Activated T-helper 2 cell treated with anti-CD3 and anti-CD28 coated beads, Interferon-gamma antibody, Interleukin-2, Interleukin-4, amounts not matched to agents 10 μg/mL and 5 μg/mL and 100 μg/mL, durations not matched to agents 14 hours and 24 hours and 36 hours (primary cell): ENCODE results near the gene TSC1. TPM values are rescaled to one million over a fixed set of nuclear protein-coding genes. Genes with fewer than 3 reads are reported as not detected.

Experiments
- DNase-seq: peaks from one replicate; pipeline ENCODE4 v3.0.0; 2021; ENCODE audit warnings: low spot score
- H3K27ac Mint-ChIP-seq: one replicate; pipeline ENCODE4 v1.8.0; 2021; ENCODE audit warnings: mixed read lengths
- H3K27me3 Mint-ChIP-seq: one replicate; pipeline ENCODE4 v1.8.0; 2021; ENCODE audit warnings: low read depth, mixed read lengths
- H3K36me3 Mint-ChIP-seq: one replicate; pipeline ENCODE4 v1.8.0; 2021; ENCODE audit warnings: low read depth, mixed read lengths
- H3K4me1 Mint-ChIP-seq: one replicate; pipeline ENCODE4 v1.8.0; 2021; ENCODE audit warnings: low read depth, mixed read lengths
- H3K4me3 Mint-ChIP-seq: one replicate; pipeline ENCODE4 v1.8.0; 2021; ENCODE audit warnings: low read depth, mild to moderate bottlenecking, moderate library complexity, mixed read lengths
- H3K9me3 Mint-ChIP-seq: one replicate; pipeline ENCODE4 v1.8.0; 2021; ENCODE audit warnings: mixed read lengths
- intact Hi-C: fragments of 100-400 bp; cut with micrococcal nuclease; formaldehyde crosslinking; loops from one replicate; pipeline ENCODE4 v1.15.1; 2023
- total RNA-seq: library from RNA; stranded (reverse); gene quantifications from 2 replicates; pipeline ENCODE4 v1.2.3, GENCODE V29; 2022

TSC1 gene
- total RNA-seq, 1 donor from 2014 or later = 29.1 TPM

DNA sequence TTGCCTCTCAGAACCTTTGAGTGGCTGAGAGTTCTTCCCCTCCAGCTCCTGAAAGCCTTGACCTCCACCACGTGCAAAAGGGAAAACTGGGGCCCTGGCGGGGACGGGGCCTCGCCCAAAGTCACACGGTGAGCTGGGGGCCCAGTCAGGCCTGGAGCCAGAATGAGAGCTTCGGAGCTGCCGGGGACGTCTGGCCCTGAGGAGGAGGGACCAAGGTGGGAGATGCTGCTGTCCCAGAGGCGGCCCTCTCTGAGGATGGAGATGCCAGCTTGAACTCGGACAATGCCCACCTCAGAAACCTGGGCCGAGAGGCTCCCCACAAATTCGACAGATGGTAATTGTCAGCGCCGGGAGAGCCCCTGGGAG is 67.0 kb downstream of the TSC1 start:
- intact Hi-C loops = loop anchor here (5.0 kb wide), 1 partner anchor 800 kb away; the partner anchor contains the start of gene MED27
- H3K4me1 Mint-ChIP-seq = peaks cover 19% of the 10 kb centered on the region
- H3K4me3 Mint-ChIP-seq = peak overlapping the region; percentile 76
- no peak overlapping the region for H3K27ac Mint-ChIP-seq
- H3K9me3 Mint-ChIP-seq = no peaks in the 10 kb centered on the region
- H3K27me3 Mint-ChIP-seq = peaks cover 4% of the 10 kb centered on the region
- DNase-seq = no peak
- no peaks in the 10 kb centered on the region for H3K36me3 Mint-ChIP-seq

- peaks cover 19% of the 10 kb centered on the region for H3K4me1 Mint-ChIP-seq
- intact Hi-C loops = loop anchor here (5.0 kb wide), 1 partner anchor 800 kb away; the partner anchor contains the start of gene MED27
- no peaks in the 10 kb centered on the region for H3K36me3 Mint-ChIP-seq
These were observed 67.6 kb downstream of the TSC1 start for GRCh38 chr9:132876849-132877248.

DNA sequence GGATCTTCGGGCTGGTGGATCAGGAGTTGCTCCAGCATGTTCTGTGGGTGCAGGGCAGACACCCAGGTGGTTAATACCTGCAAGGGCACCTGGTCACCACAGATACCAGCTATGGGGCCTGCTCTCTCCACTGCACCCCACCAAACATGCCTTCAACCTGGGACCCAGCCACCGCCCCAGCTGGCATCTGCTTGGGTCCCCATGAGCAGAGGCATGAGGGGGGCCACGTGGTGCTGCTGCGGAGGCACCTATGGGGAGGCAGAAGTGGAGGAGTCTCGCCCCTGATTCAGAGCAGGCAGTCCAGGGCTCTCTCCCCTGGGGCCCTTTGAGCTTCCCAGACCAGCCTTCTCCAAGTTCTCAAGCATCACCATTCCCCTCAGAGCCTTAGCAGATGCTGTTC is 69.3 kb downstream of the TSC1 start:
- peaks cover 4% of the 10 kb centered on the region for H3K27me3 Mint-ChIP-seq
- H3K36me3 Mint-ChIP-seq = no peaks in the 10 kb centered on the region
- H3K4me3 Mint-ChIP-seq = no peak overlapping the region
- H3K9me3 Mint-ChIP-seq = no peaks in the 10 kb centered on the region
- no peak overlapping the region for H3K27ac Mint-ChIP-seq
- H3K4me1 Mint-ChIP-seq = peaks cover 17% of the 10 kb centered on the region
- no peak for DNase-seq
- intact Hi-C loops = loop anchor here (5.0 kb wide), 1 partner anchor 798 kb away; the partner anchor contains the start of gene MED27

More at GRCh38 chr9:132876849-132877248, 67.6 kb downstream of the TSC1 start:
- Mint-ChIP-seq H3K4me3 (peak overlapping the region; percentile 76), H3K27me3 (peaks cover 4% of the 10 kb centered on the region), H3K27ac (no peak overlapping the region), H3K9me3 (no peaks in the 10 kb centered on the region)
- DNase-seq = no peak

GRCh38 chr9:132873403-132873802 is 71.0 kb downstream of the TSC1 start:
- intact Hi-C loops = no loop called here
- Mint-ChIP-seq H3K36me3 (no peaks in the 10 kb centered on the region), H3K4me1 (peaks cover 3% of the 10 kb centered on the region), H3K4me3 (no peak overlapping the region), H3K27me3 (peaks cover 4% of the 10 kb centered on the region), H3K27ac (peak overlapping the region; percentile 68), H3K9me3 (no peaks in the 10 kb centered on the region)
- no peak for DNase-seq

GRCh38 chr9:132869266-132869665 is 75.2 kb downstream of the TSC1 start:
- Mint-ChIP-seq H3K27ac (no peak overlapping the region), H3K36me3 (no peaks in the 10 kb centered on the region), H3K9me3 (no peaks in the 10 kb centered on the region), H3K4me1 (peaks cover 7% of the 10 kb centered on the region), H3K27me3 (no peaks in the 10 kb centered on the region), H3K4me3 (no peak overlapping the region)
- DNase-seq = no peak
- intact Hi-C loops = no loop called here

GRCh38 chr9:132866898-132867297 is 77.5 kb downstream of the TSC1 start:
- DNase-seq = no peak
- H3K27me3 Mint-ChIP-seq = no peaks in the 10 kb centered on the region
- intact Hi-C loops = no loop called here
- H3K36me3 Mint-ChIP-seq = no peaks in the 10 kb centered on the region
- peaks cover 7% of the 10 kb centered on the region for H3K4me1 Mint-ChIP-seq
- no peaks in the 10 kb centered on the region for H3K9me3 Mint-ChIP-seq
- no peak overlapping the region for H3K4me3 Mint-ChIP-seq
- no peak overlapping the region for H3K27ac Mint-ChIP-seq

DNA sequence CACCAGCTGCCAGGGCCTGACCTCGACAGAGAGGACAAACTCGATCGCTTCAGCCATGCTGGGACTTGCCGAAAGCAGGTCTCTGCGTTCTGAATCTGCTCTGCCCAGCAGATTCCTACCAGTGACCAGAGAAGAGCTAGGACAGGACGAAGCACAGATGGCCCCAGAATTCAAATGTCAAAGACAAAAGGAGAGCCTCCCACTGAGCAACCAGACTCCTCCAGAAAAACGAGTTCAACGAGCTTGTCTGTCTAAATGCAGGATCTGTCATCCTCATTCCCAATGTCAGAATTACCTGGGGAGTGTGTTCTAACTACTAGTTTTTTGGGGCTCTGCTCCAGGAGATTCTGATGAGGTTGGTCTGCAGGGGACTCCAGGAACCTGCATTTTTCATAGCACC is 79.7 kb downstream of the TSC1 start:
- peaks cover 7% of the 10 kb centered on the region for H3K4me1 Mint-ChIP-seq
- no peak overlapping the region for H3K4me3 Mint-ChIP-seq
- no peaks in the 10 kb centered on the region for H3K36me3 Mint-ChIP-seq
- no peaks in the 10 kb centered on the region for H3K9me3 Mint-ChIP-seq
- no peak for DNase-seq
- intact Hi-C loops = no loop called here
- peaks cover 1% of the 10 kb centered on the region for H3K27me3 Mint-ChIP-seq
- H3K27ac Mint-ChIP-seq = peak overlapping the region; percentile 12

DNA sequence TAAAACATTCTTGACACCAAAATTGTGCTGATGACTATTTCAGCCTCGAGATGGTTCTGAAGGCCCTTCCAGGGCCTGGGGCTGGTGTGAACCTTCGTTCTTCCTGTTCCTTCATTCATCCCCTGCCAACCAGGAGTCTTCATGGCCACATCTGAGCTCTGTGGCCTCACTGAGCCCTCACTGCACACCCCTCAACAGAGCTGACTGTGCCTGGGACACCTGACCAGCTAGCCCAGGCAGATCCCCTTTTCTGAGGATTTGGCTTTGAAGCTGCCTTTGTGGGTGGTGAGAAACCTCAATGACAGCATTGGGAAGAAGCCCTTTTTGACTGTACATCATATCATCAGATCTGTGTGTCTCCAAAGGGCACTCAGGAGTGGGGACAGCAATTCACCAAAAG is 80.1 kb downstream of the TSC1 start:
- intact Hi-C loops = no loop called here
- H3K27ac Mint-ChIP-seq = peak overlapping the region; percentile 12
- peaks cover 7% of the 10 kb centered on the region for H3K4me1 Mint-ChIP-seq
- no peaks in the 10 kb centered on the region for H3K36me3 Mint-ChIP-seq
- no peak for DNase-seq
- H3K4me3 Mint-ChIP-seq = no peak overlapping the region
- H3K27me3 Mint-ChIP-seq = peaks cover 1% of the 10 kb centered on the region
- H3K9me3 Mint-ChIP-seq = no peaks in the 10 kb centered on the region

DNA sequence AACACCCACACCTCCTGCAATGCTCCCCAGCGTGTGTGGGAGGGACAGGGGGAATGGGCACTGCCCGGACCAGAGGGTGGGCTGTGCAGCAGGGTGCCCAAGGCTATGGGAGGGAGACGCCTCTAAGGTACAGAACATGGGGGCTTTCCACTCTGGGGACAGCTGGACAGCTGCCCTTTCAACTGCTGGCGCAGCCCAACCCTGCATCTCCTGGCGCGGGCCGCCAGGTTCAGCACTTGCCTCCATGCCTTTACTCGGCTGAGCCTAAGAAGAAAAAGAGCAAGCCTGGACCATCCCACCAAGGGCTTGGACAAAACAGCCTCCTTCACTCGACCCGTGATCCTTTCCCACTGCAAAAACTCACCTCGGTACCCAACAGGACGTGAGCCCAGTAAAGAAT is 81.3 kb downstream of the TSC1 start:
- H3K36me3 Mint-ChIP-seq = no peaks in the 10 kb centered on the region
- no peaks in the 10 kb centered on the region for H3K9me3 Mint-ChIP-seq
- H3K4me3 Mint-ChIP-seq = no peak overlapping the region
- peaks cover 7% of the 10 kb centered on the region for H3K4me1 Mint-ChIP-seq
- intact Hi-C loops = no loop called here
- H3K27me3 Mint-ChIP-seq = peaks cover 1% of the 10 kb centered on the region
- no peak overlapping the region for H3K27ac Mint-ChIP-seq
- no peak for DNase-seq

DNA sequence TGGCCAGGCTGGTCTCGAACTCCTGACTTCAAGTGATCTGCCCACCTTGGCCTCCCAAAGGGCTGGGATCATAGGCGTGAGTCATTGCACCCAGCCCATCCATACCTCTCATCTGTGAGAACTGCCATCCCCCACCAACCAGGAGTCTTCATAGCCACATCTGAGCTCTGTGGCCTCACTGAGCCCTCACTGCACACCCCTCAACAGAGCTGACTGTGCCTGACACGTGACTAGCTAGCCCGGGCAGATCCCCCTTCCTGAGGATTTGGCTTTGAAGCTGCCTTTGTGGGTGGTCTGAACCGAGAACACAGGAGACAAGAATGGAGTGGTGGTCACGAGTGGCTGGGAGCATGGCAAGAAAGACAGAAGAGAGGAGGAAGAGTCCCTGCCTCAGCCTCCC is 81.9 kb downstream of the TSC1 start:
- Mint-ChIP-seq H3K36me3 (no peaks in the 10 kb centered on the region), H3K27me3 (peaks cover 1% of the 10 kb centered on the region), H3K27ac (no peak overlapping the region), H3K4me1 (peaks cover 7% of the 10 kb centered on the region), H3K9me3 (no peaks in the 10 kb centered on the region), H3K4me3 (no peak overlapping the region)
- DNase-seq = no peak
- intact Hi-C loops = no loop called here

DNA sequence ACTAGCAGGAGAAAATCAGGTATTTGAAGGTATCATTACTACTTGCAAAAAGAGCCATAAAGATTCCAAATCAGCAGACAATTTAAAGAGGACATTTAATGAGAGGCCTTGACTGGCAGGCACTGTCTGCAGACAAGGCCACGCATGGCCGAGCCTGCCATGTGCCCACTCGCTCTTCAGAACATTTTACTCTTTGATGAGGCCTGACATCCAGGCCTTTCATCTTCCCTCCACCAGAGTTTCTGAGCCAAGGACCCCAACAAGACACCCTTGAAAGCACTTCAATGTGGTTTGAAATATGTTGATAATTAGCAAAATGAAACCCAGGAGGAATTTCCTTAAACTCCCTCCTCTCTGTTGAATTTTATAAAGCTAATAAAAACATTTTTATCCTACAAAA is 82.8 kb downstream of the TSC1 start:
- Mint-ChIP-seq H3K4me1 (peaks cover 7% of the 10 kb centered on the region), H3K9me3 (no peaks in the 10 kb centered on the region), H3K4me3 (no peak overlapping the region), H3K27ac (no peak overlapping the region), H3K27me3 (peaks cover 1% of the 10 kb centered on the region), H3K36me3 (no peaks in the 10 kb centered on the region)
- intact Hi-C loops = no loop called here
- DNase-seq = no peak

- Mint-ChIP-seq H3K4me3 (no peak overlapping the region), H3K4me1 (peaks cover 2% of the 10 kb centered on the region), H3K9me3 (no peaks in the 10 kb centered on the region), H3K27ac (no peak overlapping the region), H3K36me3 (no peaks in the 10 kb centered on the region), H3K27me3 (peaks cover 1% of the 10 kb centered on the region)
- no peak for DNase-seq
- intact Hi-C loops = no loop called here
These were observed 85.7 kb downstream of the TSC1 start for GRCh38 chr9:132858751-132859150.

- H3K4me1 Mint-ChIP-seq = peaks cover 2% of the 10 kb centered on the region
- intact Hi-C loops = no loop called here
- H3K27me3 Mint-ChIP-seq = peaks cover 1% of the 10 kb centered on the region
- no peak for DNase-seq
- H3K4me3 Mint-ChIP-seq = no peak overlapping the region
- no peaks in the 10 kb centered on the region for H3K9me3 Mint-ChIP-seq
- H3K27ac Mint-ChIP-seq = no peak overlapping the region
- H3K36me3 Mint-ChIP-seq = no peaks in the 10 kb centered on the region
These were observed 86.6 kb downstream of the TSC1 start for GRCh38 chr9:132857616-132858342.
